HCEC 1CT (cell line): ENCODE data around the gene IGF2BP1.
"Not testable (repeated sequence)": the region's sequence is repeated elsewhere in the genome, so short reads cannot be mapped to it uniquely, and the experiment has no call there.

Source experiments
- DNase-seq: peaks from one replicate; pipeline ENCODE4 v3.0.0-alpha.2; 2017

The IGF2BP1 gene

GRCh38 chr17:48996722-48997102 is 473 bp upstream of the IGF2BP1 start:
- DNase-seq = no peak

DNA sequence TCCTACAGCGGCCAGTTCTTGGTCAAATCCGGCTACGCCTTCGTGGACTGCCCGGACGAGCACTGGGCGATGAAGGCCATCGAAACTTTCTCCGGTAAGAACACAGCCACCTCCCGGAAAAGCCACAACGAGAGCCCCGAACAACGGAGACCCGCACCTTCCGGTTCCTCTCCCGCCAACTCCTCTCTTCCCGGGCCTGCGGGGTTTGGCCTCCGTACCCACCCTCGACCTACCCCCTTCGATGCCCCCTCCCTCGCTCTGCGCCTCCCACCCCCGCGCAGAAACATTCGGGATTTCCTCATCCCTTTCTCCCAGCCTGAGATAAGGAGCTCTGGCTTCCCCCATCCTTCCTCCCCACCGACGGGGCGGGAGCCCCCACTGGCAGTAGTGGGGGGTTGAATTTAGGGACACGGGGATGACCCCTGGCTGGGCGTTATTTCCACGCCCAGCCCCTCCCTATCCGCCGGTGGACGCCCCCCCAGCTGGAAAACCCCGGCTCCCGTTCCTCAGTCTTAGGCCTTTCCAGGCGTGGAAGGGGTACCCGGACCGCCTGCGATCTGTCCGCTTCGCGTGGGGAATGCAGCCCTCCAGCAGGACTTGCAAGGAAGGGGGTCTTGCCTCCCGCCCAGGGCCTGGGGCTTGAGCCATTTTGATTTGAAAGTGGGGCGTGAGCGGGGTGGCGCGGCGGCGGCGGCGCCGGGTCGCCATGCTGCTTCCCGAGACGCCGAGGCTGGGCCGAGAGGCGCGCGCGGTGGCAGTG is 822 bp downstream of the IGF2BP1 start:
- DNase-seq = no peak

- no peak for DNase-seq
Measured at GRCh38 chr17:48998587-48999440, 1.6 kb downstream of the IGF2BP1 start.

DNA sequence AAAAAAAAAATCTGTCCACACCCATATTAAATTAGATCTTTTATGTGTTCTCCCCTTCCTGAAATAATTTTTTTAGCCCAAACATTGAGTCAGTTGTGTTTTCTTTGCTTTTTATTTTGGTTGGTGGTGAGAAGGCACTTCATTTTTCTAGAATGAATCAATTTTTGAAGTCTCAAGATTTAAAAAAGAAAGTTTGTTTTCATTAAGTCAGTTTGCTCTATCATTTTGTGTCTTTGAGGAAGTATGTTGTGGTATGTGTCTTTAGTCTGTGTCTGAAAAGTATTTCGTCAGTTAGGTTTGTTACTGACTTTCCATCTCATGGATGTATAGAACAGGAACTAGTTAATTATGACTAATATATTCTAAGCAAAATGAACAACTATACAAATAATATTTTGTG is 3.8 kb downstream of the IGF2BP1 start:
- DNase-seq = no peak

DNA sequence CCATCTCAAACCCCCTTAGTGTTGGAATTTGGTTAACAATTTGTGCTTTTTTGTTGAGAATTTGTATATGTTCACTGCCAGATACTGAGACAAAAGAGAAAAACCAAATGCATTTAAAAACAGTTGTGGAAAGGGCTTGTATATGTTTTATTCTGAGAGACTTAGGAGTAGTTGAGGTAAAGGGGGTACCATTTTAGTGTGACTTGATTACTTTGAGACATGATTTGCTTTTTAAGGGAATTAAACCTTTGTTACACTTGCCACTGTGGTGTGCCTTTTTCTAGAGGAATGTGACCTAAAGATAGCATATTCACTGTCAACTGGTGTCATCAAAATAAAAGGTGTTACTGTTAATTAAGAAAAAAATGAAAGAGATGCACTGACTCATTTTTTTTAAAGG is 4.5 kb downstream of the IGF2BP1 start:
- DNase-seq = no peak

DNA sequence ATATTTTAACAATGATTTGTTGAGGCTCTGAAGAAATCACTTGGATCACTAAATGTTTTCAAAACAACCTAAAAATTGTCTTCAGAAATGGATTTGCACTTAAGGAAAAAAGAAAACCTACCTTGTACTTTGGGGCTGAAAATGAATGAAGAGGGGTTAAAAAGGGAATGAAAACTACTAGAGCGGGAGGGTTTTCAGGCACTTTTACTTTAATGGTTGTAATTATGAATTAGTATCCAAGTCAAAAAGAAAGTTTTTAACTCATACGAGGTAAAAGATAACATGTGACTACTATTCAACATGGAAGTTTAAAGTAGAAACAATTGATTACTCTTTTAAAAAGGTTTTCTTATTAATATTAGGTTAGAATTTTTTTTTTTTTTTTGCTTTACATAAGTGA is 5.1 kb downstream of the IGF2BP1 start:
- DNase-seq = no peak

DNA sequence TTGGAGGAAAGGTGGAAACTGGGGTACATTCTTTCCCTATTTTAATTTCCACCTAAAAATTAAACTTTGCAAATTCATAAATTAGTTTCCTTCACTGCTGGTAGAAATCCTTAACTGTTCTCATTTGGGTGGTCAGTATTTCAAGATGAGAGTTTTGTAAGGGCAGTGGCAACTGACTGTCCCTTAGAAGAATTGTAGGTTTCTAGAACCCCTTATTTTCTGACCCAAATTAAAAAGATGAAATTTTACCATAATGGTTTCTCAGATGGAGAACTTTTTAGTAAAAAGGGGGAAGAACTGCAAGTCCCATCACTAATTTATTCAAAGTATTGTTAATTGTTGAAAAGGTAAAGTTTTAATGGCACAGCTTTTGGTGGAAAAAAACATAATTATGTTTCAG is 5.6 kb downstream of the IGF2BP1 start:
- DNase-seq = no peak

- DNase-seq = no peak
Measured at GRCh38 chr17:49003557-49004511, 6.6 kb downstream of the IGF2BP1 start.

DNA sequence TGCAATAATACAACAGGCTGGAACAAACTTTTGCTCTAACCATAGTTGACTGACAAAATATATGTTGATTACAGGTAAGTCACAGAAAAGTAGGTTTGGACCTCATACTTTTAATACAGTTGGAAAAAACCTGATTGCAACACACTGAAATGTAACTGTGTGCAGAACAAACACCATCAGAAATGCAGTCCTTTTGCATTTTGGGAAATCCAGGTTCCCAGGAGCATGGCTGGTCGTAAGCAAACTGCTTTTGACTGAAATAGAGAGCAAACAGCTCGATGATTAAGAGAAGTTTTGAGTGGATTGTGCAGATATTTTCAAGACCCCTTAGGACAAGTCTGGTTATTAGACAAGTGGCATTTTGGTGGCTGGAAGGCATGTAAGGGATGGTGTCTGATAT is 8.0 kb downstream of the IGF2BP1 start:
- DNase-seq = no peak

DNA sequence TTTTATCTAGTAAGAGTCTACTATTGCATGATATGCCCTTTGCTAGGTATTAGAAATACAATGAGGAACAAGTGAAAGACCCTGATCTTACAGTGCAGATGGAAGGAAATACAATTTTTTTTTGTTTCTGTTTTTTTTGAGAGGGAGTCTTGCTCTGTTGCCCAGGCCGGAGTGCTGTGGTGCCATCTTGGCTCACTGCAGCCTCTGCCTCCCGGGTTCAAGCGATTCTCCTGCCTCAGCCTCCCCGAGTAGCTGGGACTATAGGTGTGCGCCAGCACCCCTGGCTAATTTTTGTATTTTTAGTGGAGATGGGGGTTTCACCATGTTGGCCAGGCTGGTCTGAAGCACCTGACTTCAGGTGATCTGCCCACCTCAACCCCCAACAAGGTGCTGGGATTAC is 11.7 kb downstream of the IGF2BP1 start:
- DNase-seq = not testable (repeated sequence)

DNA sequence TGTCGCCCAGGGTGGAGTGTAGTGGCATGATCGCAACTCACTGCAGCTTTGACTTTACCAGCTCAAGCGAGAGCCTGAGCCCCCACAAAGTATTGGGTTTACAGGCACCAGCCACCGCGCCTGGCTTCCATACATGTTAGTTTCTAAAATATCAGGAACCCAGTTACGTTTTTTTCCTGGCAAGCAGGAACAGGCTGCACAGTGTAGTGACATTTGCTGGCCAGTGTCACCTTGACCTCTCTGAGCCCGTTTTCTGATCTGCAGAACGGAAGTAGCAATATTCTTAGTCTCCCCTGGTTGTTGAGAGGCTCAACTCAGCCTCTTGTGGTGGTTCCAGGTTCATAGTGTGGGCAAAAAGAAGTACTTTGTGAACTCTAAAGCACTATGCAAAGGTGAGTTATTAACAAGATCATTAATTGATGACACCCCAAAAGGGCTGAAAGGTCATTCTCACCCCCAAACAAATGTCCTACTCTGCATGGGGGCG is 15.6 kb downstream of the IGF2BP1 start:
- DNase-seq = no peak

- no peak for DNase-seq
Measured at GRCh38 chr17:49013311-49014213, 16.4 kb downstream of the IGF2BP1 start.

DNA sequence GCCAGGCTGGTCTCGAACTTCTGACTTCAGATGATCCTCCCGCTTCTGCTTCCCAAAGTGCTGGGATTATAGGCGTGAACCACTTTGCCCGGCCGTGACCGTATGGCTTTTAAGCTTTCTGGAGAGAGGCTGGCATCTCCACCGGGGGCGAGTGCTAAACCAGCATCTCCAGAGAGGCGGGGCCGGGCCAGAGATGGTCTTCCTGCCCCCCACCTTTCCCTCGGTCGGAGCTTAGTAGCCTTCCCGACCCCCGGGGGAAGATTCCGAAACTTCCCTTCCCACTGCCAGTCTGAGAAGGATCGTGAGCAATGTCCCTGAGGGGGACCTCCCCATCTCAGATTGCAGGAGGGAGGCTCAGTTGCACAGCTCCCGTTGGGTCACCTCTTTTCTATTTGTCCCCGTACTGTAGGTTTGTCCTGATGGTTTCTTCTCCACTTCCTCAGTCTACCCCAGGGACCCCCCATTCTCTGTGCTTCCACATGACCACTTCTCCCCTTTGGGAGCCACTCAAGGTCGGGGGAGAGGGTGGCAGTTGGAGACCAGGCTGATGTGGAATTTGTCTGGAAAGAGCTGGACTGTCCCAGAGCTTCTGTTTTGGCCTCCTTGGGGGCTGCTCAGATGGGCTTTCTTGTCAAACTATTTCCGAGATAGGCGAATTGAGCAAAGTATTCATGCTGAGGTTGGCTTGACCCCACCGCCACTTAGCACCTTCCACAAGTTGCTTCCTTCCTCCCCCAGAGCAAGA is 18.2 kb downstream of the IGF2BP1 start:
- no peak for DNase-seq

GRCh38 chr17:49015924-49016774 is 19.0 kb downstream of the IGF2BP1 start:
- DNase-seq = no peak

GRCh38 chr17:49016775-49017463 is 19.7 kb downstream of the IGF2BP1 start:
- DNase-seq = no peak

GRCh38 chr17:49018116-49018612 is 21.0 kb downstream of the IGF2BP1 start:
- DNase-seq = no peak

DNA sequence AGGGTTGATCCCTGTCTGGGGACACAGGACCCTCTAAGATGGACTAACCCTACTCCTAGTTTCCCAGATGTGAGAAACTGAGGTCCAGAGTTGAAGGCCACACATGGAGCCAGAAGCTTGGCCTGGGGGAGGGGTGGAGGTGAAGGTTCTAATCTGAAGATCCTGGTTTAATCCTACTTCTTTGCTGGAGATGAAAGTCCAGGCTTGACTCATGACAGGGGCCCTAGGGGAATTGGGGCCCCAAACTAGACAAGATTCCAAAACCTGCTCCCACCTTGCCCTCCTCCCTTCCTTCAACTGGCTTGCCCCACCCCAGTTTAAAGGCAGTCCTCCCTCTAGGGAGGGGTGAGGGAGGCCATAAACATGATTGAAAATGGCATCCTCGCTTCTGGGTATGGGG is 21.6 kb downstream of the IGF2BP1 start:
- DNase-seq = no peak

DNA sequence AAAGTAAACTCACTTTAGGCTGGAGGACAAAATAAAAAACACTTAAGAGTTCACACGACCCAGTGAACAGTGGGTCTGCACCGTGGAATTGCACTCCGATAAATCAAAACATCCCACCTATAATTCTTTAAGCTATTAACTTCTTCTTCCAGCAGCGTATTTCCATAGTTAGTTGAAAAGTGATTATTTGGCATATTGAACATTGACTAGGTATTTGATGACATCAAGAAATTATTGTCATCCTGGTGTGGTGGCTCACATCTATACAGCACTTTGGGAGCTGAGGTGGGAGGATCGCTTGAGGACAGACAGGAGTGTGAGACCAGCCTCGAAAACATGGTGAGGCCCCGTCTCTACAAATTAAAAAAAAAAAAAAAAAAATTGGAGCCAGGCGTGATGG is 23.4 kb downstream of the IGF2BP1 start:
- DNase-seq = no peak

DNA sequence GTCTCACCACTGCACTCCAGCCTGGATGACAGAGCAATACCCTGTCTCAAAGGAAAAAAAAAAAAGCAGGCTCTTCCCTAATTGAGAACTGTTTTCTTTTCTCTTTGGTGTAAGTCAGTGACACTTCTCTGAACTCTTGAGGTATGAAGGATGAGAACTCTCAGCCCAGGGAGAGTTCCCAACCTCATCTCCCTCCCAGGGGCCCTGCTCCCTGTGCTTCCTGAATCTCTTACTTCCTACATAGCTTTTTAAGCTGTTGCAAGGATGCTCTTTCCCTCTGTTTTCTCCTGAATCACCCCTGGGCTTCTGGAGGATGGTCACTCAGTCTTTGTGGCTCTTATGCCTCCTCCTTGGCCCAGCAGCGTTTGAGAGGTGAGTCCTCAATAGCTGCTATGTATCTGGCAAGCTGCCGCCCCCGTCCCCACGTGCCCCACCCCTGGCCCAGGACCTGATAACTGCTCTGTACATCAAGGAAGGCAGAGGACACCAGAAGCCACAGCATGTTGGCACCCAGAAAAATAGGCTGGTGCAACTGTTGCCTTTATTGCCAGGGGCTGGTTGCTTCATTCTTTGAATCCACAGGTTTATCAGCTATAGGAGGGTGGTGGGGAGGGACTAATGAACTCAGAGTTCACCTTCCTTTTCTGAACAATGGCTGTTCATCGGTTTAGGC is 24.0 kb downstream of the IGF2BP1 start:
- DNase-seq = no peak
